ENCODE measurements around the gene ALKAL2. TPM values are rescaled to one million over a fixed set of nuclear protein-coding genes. Genes with fewer than 3 reads are reported as not detected.

ALKAL2 gene
- total and polyA plus RNA-seq, 2 donors (not counting 3 experiments of a cell fraction or from before 2014, with no cell fraction given) = not detected

DNA sequence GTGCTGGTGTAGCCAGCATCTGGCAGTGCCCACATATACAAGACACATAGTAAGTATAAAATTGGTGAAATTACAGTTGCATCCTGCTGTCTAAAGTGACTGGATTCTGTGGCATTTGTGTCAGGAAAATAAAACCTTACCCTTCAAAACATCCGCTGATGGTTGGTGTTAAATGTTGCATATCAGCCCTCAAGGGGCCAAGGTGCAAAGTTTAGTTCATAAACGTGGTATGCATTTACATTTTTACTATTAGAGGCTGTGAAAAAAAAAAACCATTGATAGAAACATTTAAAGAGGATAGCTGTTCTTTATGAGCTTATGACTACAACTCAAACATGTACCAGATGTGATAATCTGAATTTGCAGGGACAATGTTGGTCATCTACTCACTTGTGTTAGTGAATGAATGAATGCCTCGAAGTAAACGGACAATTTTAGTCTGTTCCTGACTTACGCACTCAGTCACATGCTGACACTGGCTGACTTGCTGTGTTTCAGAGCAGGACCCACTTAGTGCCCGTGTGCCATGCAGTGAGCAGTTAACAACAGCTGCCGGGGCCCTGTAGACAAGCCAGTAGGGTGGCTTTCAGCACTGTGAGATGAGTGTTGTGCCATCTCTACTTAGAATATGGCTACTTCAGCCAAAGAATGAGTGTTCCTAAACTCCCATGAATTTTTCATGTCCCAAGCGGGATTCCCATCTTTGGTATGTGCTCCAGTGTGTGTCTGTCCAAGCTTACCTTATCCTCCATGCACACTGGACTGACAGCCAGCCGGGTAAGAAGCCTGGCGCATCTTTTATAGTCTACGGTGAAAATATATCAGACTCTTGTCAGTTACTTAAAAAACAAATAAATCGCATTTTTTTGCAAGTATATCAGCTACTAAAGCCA, 5.3 kb downstream of the ALKAL2 start:
- Histone ChIP-seq H3K27me3 (ENCODE audit: control insufficient read depth in 2 of 2, insufficient read depth in 2 of 2, low read length in 2 of 2) (peaks cover 8 to 21% of the 10 kb centered on the region in 2 experiments), H3K79me2 (ENCODE audit: control insufficient read depth, insufficient read depth, low read length) (no peaks in the 10 kb centered on the region), H3K9me1 (replicated peaks; ENCODE audit: control insufficient read depth, extremely low read depth, insufficient read depth, low read length) (no peaks in the 10 kb centered on the region), H3K4me3 (replicated peaks in 1 of 3; ENCODE audit: insufficient read depth in 1 of 3, low read depth in 1 of 3, low read length in 3 of 3) (no peak overlapping the region), H4K20me1 (replicated peaks; ENCODE audit: control insufficient read depth, extremely low read depth, insufficient read depth, low read length) (no peaks in the 10 kb centered on the region), H3K4me1 (ENCODE audit: control insufficient read depth, extremely low read depth, insufficient read depth, low read length) (peaks cover 3% of the 10 kb centered on the region), H2AFZ (ENCODE audit: low read depth, low read length) (no peak overlapping the region), H3K4me2 (ENCODE audit: insufficient read depth, low read length) (no peak overlapping the region), H3K36me3 (ENCODE audit: control insufficient read depth in 2 of 2, extremely low read depth in 1 of 2, insufficient read depth in 2 of 2, low read length in 2 of 2) (peaks cover 8 to 11% of the 10 kb centered on the region in 2 experiments), H3K9me3 (replicated peaks; ENCODE audit: control insufficient read depth, insufficient read depth, low read length) (no peaks in the 10 kb centered on the region), H3K9ac (replicated peaks; ENCODE audit: extremely low read depth, insufficient read depth, low read length) (no peak overlapping the region), H3K27ac (ENCODE audit: insufficient read depth, low read depth, low read length) (no peak overlapping the region)
- POLR2A ChIA-PET = no interaction called here
- TF ChIP-seq GATA2 (IDR thresholded peaks at IDR 0.05; ENCODE audit: insufficient read depth, insufficient read length, low read depth, low read length) (no peak), MYC (IDR thresholded peaks at IDR 0.05; ENCODE audit: low read depth, low read length) (no peak), EZH2 (IDR thresholded peaks at IDR 0.05; ENCODE audit: borderline replicate concordance, low read depth, low read length, severe bottlenecking) (no peak), FOS (IDR thresholded peaks at IDR 0.05; ENCODE audit: borderline replicate concordance, insufficient read depth, low read length) (no peak), JUN (IDR thresholded peaks at IDR 0.05; ENCODE audit: borderline replicate concordance, insufficient read depth, insufficient read length, low read depth) (no peak), POLR2AphosphoS5 (IDR thresholded peaks at IDR 0.05; ENCODE audit: insufficient read depth, low read depth, low read length) (no peak), POLR2A (IDR thresholded peaks at IDR 0.05; ENCODE audit: low read depth, low read length) (no peak)
- TF ChIP-seq, protein P1, sequence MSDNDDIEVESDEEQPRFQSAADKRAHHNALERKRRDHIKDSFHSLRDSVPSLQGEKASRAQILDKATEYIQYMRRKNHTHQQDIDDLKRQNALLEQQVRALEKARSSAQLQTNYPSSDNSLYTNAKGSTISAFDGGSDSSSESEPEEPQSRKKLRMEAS (IDR thresholded peaks at IDR 0.05; ENCODE audit: insufficient read depth, insufficient read length) = no peak
- TF ChIP-seq, protein P2, sequence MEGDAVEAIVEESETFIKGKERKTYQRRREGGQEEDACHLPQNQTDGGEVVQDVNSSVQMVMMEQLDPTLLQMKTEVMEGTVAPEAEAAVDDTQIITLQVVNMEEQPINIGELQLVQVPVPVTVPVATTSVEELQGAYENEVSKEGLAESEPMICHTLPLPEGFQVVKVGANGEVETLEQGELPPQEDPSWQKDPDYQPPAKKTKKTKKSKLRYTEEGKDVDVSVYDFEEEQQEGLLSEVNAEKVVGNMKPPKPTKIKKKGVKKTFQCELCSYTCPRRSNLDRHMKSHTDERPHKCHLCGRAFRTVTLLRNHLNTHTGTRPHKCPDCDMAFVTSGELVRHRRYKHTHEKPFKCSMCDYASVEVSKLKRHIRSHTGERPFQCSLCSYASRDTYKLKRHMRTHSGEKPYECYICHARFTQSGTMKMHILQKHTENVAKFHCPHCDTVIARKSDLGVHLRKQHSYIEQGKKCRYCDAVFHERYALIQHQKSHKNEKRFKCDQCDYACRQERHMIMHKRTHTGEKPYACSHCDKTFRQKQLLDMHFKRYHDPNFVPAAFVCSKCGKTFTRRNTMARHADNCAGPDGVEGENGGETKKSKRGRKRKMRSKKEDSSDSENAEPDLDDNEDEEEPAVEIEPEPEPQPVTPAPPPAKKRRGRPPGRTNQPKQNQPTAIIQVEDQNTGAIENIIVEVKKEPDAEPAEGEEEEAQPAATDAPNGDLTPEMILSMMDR (IDR thresholded peaks at IDR 0.05; ENCODE audit: extremely low read depth in 1 of 2, insufficient read depth in 1 of 2, low read depth in 1 of 2, low read length in 2 of 2) = no peak
- intact Hi-C loops (cut with micrococcal nuclease) = no loop called here
- BruUV-seq (replicated peaks) = no TSS peak
- CTCF ChIA-PET = interaction anchor here (0.9 kb wide), 1 partner anchor 36 kb away, joined by 3 read pairs; no protein-coding TSS in a partner anchor
- dilution Hi-C loops (cut with MboI; ENCODE audit: extremely low pct_ligation_motif_present, low sequenced_read_pairs) = no loop called here
- no peak for DNase-seq (ENCODE audit: low read depth, low spot score)
- FAIRE-seq = no peak
